ENCODE measurements around the gene PLD6.
"Not testable (repeated sequence)": the region's sequence is repeated elsewhere in the genome, so short reads cannot be mapped to it uniquely, and the experiment has no call there.

Gene PLD6

DNA sequence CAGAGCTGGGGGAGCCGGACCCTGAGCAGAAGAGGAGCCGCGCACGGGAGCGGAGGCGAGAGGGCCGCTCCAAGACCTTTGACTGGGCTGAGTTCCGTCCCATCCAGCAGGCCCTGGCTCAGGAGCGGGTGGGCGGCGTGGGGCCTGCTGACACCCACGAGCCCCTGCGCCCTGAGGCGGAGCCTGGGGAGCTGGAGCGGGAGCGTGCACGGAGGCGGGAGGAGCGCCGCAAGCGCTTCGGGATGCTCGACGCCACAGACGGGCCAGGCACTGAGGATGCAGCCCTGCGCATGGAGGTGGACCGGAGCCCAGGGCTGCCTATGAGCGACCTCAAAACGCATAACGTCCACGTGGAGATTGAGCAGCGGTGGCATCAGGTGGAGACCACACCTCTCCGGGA lies 47.6 kb downstream of the PLD6 start:
- H3K4me3 ChIP-seq (ENCODE audit: low read length); H3K9ac ChIP-seq (ENCODE audit: low read depth, low read length); H3K4me1 ChIP-seq (ENCODE audit: insufficient read depth, low read length); H3K27ac ChIP-seq (ENCODE audit: low read length); H3K9me3 ChIP-seq (ENCODE audit: insufficient read depth, low read depth, low read length); H3K27me3 ChIP-seq (ENCODE audit: insufficient read depth, low read length): not testable (repeated sequence)
- H3K36me3 ChIP-seq (ENCODE audit: insufficient read depth, low read depth, low read length) = peaks cover 83% of the 10 kb centered on the region

DNA sequence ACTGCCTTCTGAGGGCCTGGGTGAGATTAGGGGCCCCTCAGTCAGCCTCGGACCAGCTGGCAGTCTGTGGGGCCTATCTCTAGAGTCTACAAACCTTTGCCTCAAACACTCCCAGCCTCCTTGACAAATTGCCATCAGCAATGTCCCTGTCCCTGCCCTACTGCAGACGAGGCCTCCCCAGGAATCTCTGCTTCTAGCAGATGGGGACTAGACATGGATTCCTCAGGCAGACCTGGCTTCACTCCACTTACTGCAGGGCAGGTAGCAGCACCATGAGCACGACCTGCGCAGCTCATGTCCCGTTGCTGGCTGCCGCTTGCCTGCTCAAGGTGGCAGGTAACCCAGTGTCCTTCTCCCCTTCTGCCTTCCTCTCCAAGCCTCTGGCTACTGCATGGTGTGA lies 49.1 kb downstream of the PLD6 start:
- Histone ChIP-seq H3K9ac (ENCODE audit: low read depth, low read length) (no peak overlapping the region), H3K27ac (ENCODE audit: low read length) (no peak overlapping the region), H3K36me3 (ENCODE audit: insufficient read depth, low read depth, low read length) (peaks cover 78% of the 10 kb centered on the region), H3K4me1 (ENCODE audit: insufficient read depth, low read length) (no peaks in the 10 kb centered on the region), H3K4me3 (ENCODE audit: low read length) (no peak overlapping the region), H3K27me3 (ENCODE audit: insufficient read depth, low read length) (no peaks in the 10 kb centered on the region), H3K9me3 (ENCODE audit: insufficient read depth, low read depth, low read length) (no peaks in the 10 kb centered on the region)

DNA sequence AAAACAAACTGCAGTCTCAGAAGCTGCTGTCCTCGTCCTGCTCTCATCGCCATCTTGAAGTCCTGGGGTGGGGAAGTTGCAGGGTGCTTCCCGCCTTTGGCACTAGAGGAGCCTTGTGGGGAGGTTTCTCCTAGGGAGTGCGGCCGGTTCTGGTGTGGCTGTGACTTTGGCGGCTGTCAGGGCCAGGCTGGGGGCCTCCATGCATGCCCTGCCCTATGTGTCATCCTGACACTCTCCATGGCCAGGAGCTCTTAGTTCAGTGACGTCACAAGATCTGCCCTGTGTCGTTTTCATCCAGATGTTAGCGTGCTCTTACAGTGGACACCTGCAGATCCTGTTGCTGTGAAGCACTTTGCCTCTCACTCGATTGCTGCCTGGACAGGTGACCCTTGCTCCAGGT lies 49.6 kb downstream of the PLD6 start:
- no peak overlapping the region for H3K4me3 ChIP-seq (ENCODE audit: low read length)
- no peak overlapping the region for H3K27ac ChIP-seq (ENCODE audit: low read length)
- H3K36me3 ChIP-seq (ENCODE audit: insufficient read depth, low read depth, low read length) = peaks cover 76% of the 10 kb centered on the region
- H3K27me3 ChIP-seq (ENCODE audit: insufficient read depth, low read length) = no peaks in the 10 kb centered on the region
- H3K9me3 ChIP-seq (ENCODE audit: insufficient read depth, low read depth, low read length) = no peaks in the 10 kb centered on the region
- no peak overlapping the region for H3K9ac ChIP-seq (ENCODE audit: low read depth, low read length)
- no peaks in the 10 kb centered on the region for H3K4me1 ChIP-seq (ENCODE audit: insufficient read depth, low read length)

DNA sequence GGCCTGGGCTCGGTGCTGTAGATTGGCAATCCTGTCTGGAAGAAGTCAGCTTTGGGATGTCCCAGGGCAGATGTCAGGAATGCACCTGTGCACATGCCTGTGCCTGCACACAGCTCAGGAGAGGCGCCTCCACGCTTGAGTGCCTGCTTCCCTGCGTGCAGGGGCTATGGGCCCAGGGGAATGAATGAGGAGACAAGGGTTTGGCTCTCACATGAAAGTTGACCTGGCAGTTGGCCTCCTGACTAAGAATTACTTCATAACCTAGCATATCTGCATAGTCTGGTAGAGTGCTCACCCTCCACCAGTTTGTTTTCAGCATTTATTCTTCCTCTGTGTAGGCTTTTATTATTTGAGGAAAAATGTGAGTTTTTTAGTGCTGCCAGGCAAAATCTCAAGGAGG lies 50.0 kb downstream of the PLD6 start:
- Histone ChIP-seq H3K9ac (ENCODE audit: low read depth, low read length) (no peak overlapping the region), H3K27ac (ENCODE audit: low read length) (no peak overlapping the region), H3K36me3 (ENCODE audit: insufficient read depth, low read depth, low read length) (peaks cover 76% of the 10 kb centered on the region), H3K4me1 (ENCODE audit: insufficient read depth, low read length) (no peaks in the 10 kb centered on the region), H3K9me3 (ENCODE audit: insufficient read depth, low read depth, low read length) (no peaks in the 10 kb centered on the region), H3K4me3 (ENCODE audit: low read length) (no peak overlapping the region), H3K27me3 (ENCODE audit: insufficient read depth, low read length) (no peaks in the 10 kb centered on the region)

DNA sequence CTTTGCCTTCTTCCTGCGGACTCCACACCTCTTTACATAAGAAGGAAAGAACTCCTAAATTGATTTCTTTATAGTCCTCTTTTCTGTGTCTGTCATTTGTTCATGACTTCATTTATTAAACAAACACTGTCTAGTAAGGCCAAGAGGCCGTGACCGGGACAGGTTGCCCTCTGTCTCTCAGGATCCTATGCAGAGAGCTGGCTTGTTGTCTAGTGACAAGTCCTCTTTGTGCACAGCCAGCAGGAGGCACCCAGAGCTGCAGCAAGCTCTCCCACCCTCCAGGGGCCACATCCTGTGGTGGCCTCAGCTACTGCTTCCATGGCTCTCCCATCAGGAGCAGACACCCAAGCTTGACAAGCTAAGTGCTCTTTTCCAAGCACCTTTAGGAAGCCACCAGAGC lies 50.6 kb downstream of the PLD6 start:
- Histone ChIP-seq H3K9ac (ENCODE audit: low read depth, low read length) (no peak overlapping the region), H3K36me3 (ENCODE audit: insufficient read depth, low read depth, low read length) (peaks cover 75% of the 10 kb centered on the region), H3K4me3 (ENCODE audit: low read length) (no peak overlapping the region), H3K27me3 (ENCODE audit: insufficient read depth, low read length) (no peaks in the 10 kb centered on the region), H3K9me3 (ENCODE audit: insufficient read depth, low read depth, low read length) (no peaks in the 10 kb centered on the region), H3K4me1 (ENCODE audit: insufficient read depth, low read length) (no peaks in the 10 kb centered on the region), H3K27ac (ENCODE audit: low read length) (no peak overlapping the region)

DNA sequence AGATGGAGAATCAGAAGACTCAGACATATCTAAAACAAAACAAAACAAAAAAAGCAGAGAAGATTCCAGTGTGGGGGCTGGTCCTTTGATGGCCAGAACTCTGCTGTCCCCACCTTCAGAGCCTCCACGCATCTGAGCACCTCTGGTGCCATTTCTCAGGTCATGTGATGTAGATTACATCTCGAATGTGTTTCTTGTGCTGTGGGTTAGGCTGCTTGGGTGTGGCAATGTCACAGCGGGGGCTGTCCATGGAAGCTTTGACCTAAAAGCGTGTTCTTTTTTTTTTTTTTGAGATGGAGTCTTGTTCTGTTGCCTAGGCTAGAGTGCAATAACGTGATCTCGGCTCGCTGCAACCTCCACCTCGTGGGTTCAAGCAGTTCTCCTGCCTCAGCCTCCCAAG lies 51.2 kb downstream of the PLD6 start:
- peaks cover 77% of the 10 kb centered on the region for H3K36me3 ChIP-seq (ENCODE audit: insufficient read depth, low read depth, low read length)
- no peak overlapping the region for H3K4me3 ChIP-seq (ENCODE audit: low read length)
- H3K27me3 ChIP-seq (ENCODE audit: insufficient read depth, low read length) = no peaks in the 10 kb centered on the region
- no peak overlapping the region for H3K9ac ChIP-seq (ENCODE audit: low read depth, low read length)
- no peak overlapping the region for H3K27ac ChIP-seq (ENCODE audit: low read length)
- no peaks in the 10 kb centered on the region for H3K9me3 ChIP-seq (ENCODE audit: insufficient read depth, low read depth, low read length)
- no peaks in the 10 kb centered on the region for H3K4me1 ChIP-seq (ENCODE audit: insufficient read depth, low read length)

DNA sequence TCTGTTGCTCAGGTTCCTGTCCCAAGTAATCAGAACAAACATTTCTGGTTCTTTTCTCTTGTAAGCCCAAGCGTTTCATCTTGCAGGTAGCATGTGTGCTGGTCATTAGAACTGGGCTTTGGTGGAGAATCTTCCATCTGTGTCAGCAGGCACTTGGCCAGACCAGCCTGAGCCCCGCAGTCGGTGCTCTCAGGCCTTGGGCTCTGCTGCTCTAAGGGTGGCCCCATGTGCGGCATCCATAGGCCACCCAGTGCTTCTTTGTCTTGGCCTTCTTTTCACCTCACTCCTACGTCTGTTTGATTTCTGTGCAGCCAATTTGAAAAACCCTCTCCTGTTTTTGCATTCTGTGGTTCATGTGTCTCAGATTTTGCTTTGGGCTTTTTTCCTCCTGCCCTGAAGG lies 51.6 kb downstream of the PLD6 start:
- H3K4me1 ChIP-seq (ENCODE audit: insufficient read depth, low read length) = no peaks in the 10 kb centered on the region
- no peaks in the 10 kb centered on the region for H3K27me3 ChIP-seq (ENCODE audit: insufficient read depth, low read length)
- no peak overlapping the region for H3K9ac ChIP-seq (ENCODE audit: low read depth, low read length)
- no peak overlapping the region for H3K4me3 ChIP-seq (ENCODE audit: low read length)
- peaks cover 78% of the 10 kb centered on the region for H3K36me3 ChIP-seq (ENCODE audit: insufficient read depth, low read depth, low read length)
- no peaks in the 10 kb centered on the region for H3K9me3 ChIP-seq (ENCODE audit: insufficient read depth, low read depth, low read length)
- H3K27ac ChIP-seq (ENCODE audit: low read length) = no peak overlapping the region

DNA sequence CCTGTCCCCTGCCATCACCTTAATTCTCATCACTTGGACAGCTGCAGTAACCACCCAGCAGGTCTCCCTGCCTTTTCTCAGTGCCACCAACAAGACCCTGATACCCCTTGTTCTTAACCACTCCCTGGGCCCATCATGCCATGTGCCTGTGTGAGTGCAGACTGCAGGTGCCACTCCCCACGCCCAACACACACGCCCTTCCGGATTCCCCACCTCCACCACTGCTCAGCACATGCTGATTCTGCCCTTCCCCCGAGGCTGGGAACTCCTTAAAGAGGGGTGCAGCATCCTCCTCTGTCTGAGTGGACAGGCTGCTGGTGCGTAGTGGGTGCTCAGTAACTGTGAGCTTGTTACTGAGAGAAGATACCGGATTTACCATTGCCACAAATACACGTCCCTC lies 52.4 kb downstream of the PLD6 start:
- Histone ChIP-seq H3K9ac (ENCODE audit: low read depth, low read length) (no peak overlapping the region), H3K36me3 (ENCODE audit: insufficient read depth, low read depth, low read length) (peaks cover 70% of the 10 kb centered on the region)

DNA sequence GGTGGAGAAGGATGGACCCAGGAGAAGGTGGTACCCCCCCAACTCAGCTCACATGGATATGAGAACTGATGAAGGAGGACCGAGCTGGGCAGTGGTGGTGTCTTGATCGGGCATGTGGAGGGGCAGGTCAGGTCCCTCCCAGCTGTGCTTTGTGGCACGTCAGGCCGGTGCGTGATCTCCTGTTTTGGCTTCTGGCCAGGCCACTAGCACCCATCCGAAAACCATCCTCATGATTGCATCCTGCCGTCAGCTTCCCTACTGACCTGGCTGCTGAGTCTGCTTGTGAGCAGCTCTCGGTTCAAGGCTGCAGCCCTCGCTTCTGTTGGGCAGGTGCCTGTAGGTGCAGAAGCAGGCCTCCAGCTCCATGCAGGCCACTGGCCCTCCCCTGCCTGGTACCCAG lies 53.1 kb downstream of the PLD6 start:
- Histone ChIP-seq H3K36me3 (ENCODE audit: insufficient read depth, low read depth, low read length) (peaks cover 74% of the 10 kb centered on the region), H3K9ac (ENCODE audit: low read depth, low read length) (no peak overlapping the region)

More for the DNA sequence above, 52.4 kb downstream of the PLD6 start:
- no peaks in the 10 kb centered on the region for H3K27me3 ChIP-seq (ENCODE audit: insufficient read depth, low read length)
- H3K4me3 ChIP-seq (ENCODE audit: low read length) = no peak overlapping the region
- no peak overlapping the region for H3K27ac ChIP-seq (ENCODE audit: low read length)
- no peaks in the 10 kb centered on the region for H3K4me1 ChIP-seq (ENCODE audit: insufficient read depth, low read length)
- H3K9me3 ChIP-seq (ENCODE audit: insufficient read depth, low read depth, low read length) = no peaks in the 10 kb centered on the region

DNA sequence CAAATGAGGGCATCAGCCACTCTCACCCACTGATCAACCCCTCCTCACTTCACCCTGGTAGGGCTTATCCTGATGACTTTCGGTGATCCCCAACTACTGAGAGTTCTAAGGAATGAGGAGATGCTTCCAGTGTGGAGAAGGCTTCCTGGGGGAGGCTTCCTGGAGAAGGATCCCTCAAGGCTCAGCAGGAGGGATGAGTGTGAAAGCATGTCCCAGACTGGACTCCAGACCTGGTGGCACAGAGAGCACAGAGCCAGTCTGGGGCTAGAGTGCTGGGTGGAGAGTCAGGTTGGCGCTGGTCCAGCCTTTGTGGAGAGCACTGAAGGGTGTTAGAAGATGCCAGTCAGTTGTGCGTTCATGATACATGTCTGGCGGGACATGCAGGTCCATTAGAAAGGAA lies 53.7 kb downstream of the PLD6 start:
- H3K36me3 ChIP-seq (ENCODE audit: insufficient read depth, low read depth, low read length) = peaks cover 80% of the 10 kb centered on the region
- no peak overlapping the region for H3K9ac ChIP-seq (ENCODE audit: low read depth, low read length)
- H3K9me3 ChIP-seq (ENCODE audit: insufficient read depth, low read depth, low read length) = no peaks in the 10 kb centered on the region
- H3K4me3 ChIP-seq (ENCODE audit: low read length) = no peak overlapping the region
- H3K27ac ChIP-seq (ENCODE audit: low read length) = no peak overlapping the region
- no peaks in the 10 kb centered on the region for H3K27me3 ChIP-seq (ENCODE audit: insufficient read depth, low read length)
- no peaks in the 10 kb centered on the region for H3K4me1 ChIP-seq (ENCODE audit: insufficient read depth, low read length)

More for the DNA sequence above, 53.1 kb downstream of the PLD6 start:
- Histone ChIP-seq H3K4me3 (ENCODE audit: low read length) (no peak overlapping the region), H3K27me3 (ENCODE audit: insufficient read depth, low read length) (no peaks in the 10 kb centered on the region), H3K4me1 (ENCODE audit: insufficient read depth, low read length) (no peaks in the 10 kb centered on the region), H3K27ac (ENCODE audit: low read length) (no peak overlapping the region), H3K9me3 (ENCODE audit: insufficient read depth, low read depth, low read length) (no peaks in the 10 kb centered on the region)

DNA sequence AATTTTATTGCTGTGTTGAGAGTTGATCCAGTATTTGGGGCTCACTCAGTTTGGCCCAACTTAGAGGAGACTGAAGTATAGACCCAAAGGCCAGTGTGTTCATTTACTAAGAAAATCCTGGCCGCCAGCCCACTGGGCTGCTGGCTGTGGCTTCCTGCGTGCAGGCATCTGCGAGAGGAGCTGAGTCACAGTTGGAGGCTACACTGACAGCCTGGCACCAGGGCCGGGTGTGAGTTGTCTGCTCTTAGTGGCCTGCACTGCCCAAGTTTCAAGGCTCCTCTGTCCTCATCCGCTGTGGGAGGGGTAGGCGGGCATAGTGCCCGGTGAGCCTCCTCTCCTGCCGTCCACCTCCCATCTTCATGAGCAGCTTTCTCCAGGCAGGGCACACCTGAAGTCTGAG lies 54.2 kb downstream of the PLD6 start:
- no peaks in the 10 kb centered on the region for H3K4me1 ChIP-seq (ENCODE audit: insufficient read depth, low read length)
- no peak overlapping the region for H3K27ac ChIP-seq (ENCODE audit: low read length)
- H3K36me3 ChIP-seq (ENCODE audit: insufficient read depth, low read depth, low read length) = peaks cover 80% of the 10 kb centered on the region

DNA sequence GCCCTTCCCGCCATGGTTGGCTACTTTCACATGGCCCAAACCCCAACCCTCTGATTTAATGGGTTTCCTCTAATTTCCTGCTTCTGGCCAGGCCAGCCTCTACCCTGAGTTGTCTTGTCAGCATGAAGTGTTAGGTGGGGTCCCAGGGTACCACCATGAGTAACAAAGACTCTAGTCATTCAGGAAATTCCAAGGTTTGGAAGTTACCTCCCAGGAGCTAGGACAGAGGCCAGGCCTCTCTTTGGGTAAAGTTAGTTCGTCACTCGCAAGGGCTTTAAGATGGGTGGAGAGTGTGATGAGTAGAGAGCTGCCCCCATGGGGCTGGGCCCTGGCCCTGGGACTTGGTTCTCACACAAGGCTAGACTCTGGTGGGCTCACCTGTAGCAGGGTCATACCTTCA lies 54.6 kb downstream of the PLD6 start:
- Histone ChIP-seq H3K27me3 (ENCODE audit: insufficient read depth, low read length) (no peaks in the 10 kb centered on the region), H3K4me3 (ENCODE audit: low read length) (no peak overlapping the region), H3K9ac (ENCODE audit: low read depth, low read length) (no peak overlapping the region), H3K27ac (ENCODE audit: low read length) (no peak overlapping the region), H3K4me1 (ENCODE audit: insufficient read depth, low read length) (no peaks in the 10 kb centered on the region), H3K9me3 (ENCODE audit: insufficient read depth, low read depth, low read length) (no peaks in the 10 kb centered on the region), H3K36me3 (ENCODE audit: insufficient read depth, low read depth, low read length) (peaks cover 77% of the 10 kb centered on the region)

More for the DNA sequence above, 54.2 kb downstream of the PLD6 start:
- H3K9ac ChIP-seq (ENCODE audit: low read depth, low read length) = no peak overlapping the region
- H3K9me3 ChIP-seq (ENCODE audit: insufficient read depth, low read depth, low read length) = no peaks in the 10 kb centered on the region
- H3K4me3 ChIP-seq (ENCODE audit: low read length) = no peak overlapping the region
- H3K27me3 ChIP-seq (ENCODE audit: insufficient read depth, low read length) = no peaks in the 10 kb centered on the region

DNA sequence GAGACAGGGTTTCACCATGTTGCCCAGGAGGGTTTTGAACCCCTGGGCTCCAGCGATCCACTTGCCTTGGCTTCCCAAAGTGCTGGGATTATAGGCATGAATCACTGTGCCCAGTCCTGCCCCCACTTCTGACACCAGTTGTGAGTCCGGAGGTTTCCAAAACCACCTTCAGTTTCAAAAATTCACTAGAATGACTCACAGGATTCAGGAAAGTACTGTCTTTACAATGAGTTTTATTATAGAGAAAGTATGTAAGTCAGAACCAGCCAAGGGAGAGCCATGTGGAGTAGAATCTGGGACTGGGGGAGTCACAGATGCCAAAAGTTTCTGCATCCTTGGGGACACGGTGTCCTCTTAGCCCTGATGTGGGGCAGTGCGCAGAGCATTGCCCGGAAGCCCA lies 55.1 kb downstream of the PLD6 start:
- H3K9me3 ChIP-seq (ENCODE audit: insufficient read depth, low read depth, low read length) = no peaks in the 10 kb centered on the region
- peaks cover 77% of the 10 kb centered on the region for H3K36me3 ChIP-seq (ENCODE audit: insufficient read depth, low read depth, low read length)
- H3K4me3 ChIP-seq (ENCODE audit: low read length) = no peak overlapping the region
- no peaks in the 10 kb centered on the region for H3K4me1 ChIP-seq (ENCODE audit: insufficient read depth, low read length)
- H3K9ac ChIP-seq (ENCODE audit: low read depth, low read length) = no peak overlapping the region
- H3K27ac ChIP-seq (ENCODE audit: low read length) = no peak overlapping the region
- H3K27me3 ChIP-seq (ENCODE audit: insufficient read depth, low read length) = no peaks in the 10 kb centered on the region
